Measurements from ENCODE around the gene GJB2. TPM values are rescaled to one million over a fixed set of nuclear protein-coding genes. Genes with fewer than 3 reads are reported as not detected.
A peak's percentile ranks its signal among the peaks of the same experiment; 100 is the strongest.

GJB2 gene
- total RNA-seq, 1 donor from 2014 or later: 0.77 TPM

DNA sequence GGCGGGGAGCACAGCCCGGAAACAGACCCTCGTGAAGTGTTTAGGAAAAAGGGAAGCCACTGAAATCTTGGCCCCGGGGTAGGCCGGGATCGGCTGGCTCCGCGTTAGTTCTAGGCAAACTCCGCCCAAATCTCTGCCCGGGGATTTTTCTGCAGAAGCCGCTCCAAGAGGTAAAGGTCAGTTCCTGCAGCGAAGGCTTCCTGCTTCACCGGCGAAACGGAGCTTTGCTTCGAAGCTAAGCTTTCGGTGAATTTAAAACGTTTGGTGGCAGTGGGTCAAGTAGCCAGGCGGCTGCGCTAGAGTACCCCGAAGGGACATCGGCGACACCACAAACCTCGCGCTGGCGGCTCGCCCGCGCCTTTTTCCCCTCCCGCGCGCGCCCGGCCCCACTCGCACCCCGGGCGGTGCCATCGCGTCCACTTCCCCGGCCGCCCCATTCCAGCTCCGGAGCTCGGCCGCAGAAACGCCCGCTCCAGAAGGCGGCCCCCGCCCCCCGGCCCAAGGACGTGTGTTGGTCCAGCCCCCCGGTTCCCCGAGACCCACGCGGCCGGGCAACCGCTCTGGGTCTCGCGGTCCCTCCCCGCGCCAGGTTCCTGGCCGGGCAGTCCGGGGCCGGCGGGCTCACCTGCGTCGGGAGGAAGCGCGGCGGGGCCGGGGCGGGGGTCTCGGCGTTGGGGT, 441 bp downstream of the GJB2 start:
- H3K27me3 ChIP-seq (ENCODE audit: low read depth): peaks cover 69% of the 10 kb centered on the region
- intact Hi-C loops (cut with DNase I): no loop called here
- H3K27ac ChIP-seq: no peak overlapping the region
- TF ChIP-seq, protein P1, sequence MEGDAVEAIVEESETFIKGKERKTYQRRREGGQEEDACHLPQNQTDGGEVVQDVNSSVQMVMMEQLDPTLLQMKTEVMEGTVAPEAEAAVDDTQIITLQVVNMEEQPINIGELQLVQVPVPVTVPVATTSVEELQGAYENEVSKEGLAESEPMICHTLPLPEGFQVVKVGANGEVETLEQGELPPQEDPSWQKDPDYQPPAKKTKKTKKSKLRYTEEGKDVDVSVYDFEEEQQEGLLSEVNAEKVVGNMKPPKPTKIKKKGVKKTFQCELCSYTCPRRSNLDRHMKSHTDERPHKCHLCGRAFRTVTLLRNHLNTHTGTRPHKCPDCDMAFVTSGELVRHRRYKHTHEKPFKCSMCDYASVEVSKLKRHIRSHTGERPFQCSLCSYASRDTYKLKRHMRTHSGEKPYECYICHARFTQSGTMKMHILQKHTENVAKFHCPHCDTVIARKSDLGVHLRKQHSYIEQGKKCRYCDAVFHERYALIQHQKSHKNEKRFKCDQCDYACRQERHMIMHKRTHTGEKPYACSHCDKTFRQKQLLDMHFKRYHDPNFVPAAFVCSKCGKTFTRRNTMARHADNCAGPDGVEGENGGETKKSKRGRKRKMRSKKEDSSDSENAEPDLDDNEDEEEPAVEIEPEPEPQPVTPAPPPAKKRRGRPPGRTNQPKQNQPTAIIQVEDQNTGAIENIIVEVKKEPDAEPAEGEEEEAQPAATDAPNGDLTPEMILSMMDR (IDR thresholded peaks at IDR 0.05): no peak
- DNase-seq (no peak), ATAC-seq (peak; percentile 35 to 67)
- no peaks in the 10 kb centered on the region for H3K36me3 ChIP-seq
- no peaks in the 10 kb centered on the region for H3K9me3 ChIP-seq
- H3K4me1 ChIP-seq: peaks cover 29% of the 10 kb centered on the region
- peak overlapping the region; percentile 60 for H3K4me3 ChIP-seq

DNA sequence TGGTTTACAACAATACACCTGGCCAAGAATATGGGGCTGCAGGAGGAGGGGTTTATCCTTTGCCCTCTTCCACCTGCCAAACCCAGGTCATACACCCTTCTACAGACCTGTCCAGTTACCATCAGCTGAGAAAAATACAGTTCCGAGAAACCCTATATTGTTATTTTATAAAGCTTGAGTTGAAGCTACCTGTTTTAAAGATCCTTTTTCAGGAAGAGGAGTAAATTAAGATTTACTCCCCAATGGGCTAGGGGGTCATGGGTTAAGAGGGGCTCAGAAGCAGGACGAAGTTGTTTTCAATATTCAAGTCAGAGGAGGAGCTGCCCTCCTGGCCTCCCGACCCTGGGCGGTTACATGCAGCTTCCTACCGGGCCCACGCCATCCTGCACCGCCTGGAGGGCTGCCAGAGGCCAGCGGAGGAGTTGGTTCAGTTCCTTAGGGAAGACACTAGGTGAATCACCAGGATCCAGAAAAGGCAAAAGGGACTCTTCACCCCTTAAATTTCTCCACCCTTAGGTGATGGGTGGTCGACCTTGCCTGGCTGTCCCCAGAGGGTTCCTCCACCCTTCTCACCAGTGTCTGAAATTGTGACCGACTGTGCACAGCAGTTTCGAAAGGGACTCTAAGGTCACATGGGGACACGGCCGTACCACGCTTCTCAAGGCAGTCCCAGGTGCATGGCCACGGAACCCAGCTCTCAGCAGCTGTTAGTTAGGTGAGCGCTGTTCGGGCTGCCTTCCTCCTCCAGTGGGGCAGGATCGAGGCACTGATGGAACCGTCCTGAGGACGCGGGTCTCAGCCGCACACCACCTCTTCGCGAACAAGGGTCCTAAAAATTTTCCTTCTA, 1.2 kb downstream of the GJB2 start:
- H3K36me3 ChIP-seq: no peaks in the 10 kb centered on the region
- peak overlapping the region; percentile 60 for H3K4me3 ChIP-seq
- H3K9me3 ChIP-seq: no peaks in the 10 kb centered on the region
- TF ChIP-seq, protein P1 (IDR thresholded peaks at IDR 0.05): no peak
- no peak overlapping the region for H3K27ac ChIP-seq
- peaks cover 29% of the 10 kb centered on the region for H3K4me1 ChIP-seq
- H3K27me3 ChIP-seq (ENCODE audit: low read depth): peaks cover 63% of the 10 kb centered on the region
- ATAC-seq (peak; percentile 50 to 58), DNase-seq (no peak)
- intact Hi-C loops (cut with DNase I): no loop called here

GRCh38 chr13:20190481-20191310, 2.0 kb downstream of the GJB2 start:
- intact Hi-C loops (cut with DNase I): no loop called here
- TF ChIP-seq, protein P1 (IDR thresholded peaks at IDR 0.05): no peak
- ATAC-seq (no peak), DNase-seq (no peak)
- no peaks in the 10 kb centered on the region for H3K9me3 ChIP-seq
- H3K27me3 ChIP-seq (ENCODE audit: low read depth): peaks cover 55% of the 10 kb centered on the region
- no peaks in the 10 kb centered on the region for H3K36me3 ChIP-seq
- H3K4me3 ChIP-seq: no peak overlapping the region
- no peak overlapping the region for H3K27ac ChIP-seq
- peaks cover 29% of the 10 kb centered on the region for H3K4me1 ChIP-seq

DNA sequence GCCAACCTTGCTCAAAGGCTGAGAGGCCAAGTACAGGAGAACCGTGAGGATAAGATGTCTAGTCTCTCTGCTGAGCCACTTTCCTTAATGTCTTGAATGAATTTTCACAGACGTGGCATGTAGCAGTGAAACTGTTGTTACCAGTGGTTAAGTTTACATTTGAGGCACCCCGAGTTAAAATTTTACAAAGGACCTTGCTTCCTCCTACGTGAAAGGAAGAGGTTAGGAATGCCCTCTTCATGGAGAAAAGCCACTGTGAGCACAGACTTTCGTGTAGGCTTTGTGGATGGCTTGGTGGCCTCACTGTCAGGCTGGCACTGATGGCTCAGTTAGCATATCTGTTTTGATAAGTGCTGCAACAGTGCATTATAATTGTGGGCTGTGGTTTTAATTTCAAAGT, 2.7 kb downstream of the GJB2 start:
- Histone ChIP-seq H3K27me3 (ENCODE audit: low read depth) (peaks cover 49% of the 10 kb centered on the region), H3K4me3 (no peak overlapping the region), H3K36me3 (no peaks in the 10 kb centered on the region), H3K9me3 (no peaks in the 10 kb centered on the region), H3K4me1 (peaks cover 29% of the 10 kb centered on the region), H3K27ac (no peak overlapping the region)
- DNase-seq (no peak), ATAC-seq (no peak)
- TF ChIP-seq, protein P1 (IDR thresholded peaks at IDR 0.05): no peak
- intact Hi-C loops (cut with DNase I): no loop called here
